ENCODE data around the gene TRIM31. TPM values are rescaled to one million over a fixed set of nuclear protein-coding genes. Genes with fewer than 3 reads are reported as not detected.

The TRIM31 gene
- under 1 TPM in 1 of 2 donors, not detected in 1; 0.26 TPM for total RNA-seq

GRCh38 chr6:30113003-30113759 is at the start of gene TRIM31:
Gene TRIM31 (minus strand): TSS chr6:30113090. CDS start chr6:30112805, 285 bp downstream.
- intact Hi-C loops (cut with DNase I) = no loop called here
- Histone ChIP-seq H3K9me3 (no peaks in the 10 kb centered on the region), H3K27me3 (no peaks in the 10 kb centered on the region), H3K27ac (no peak within 1 kb of the TSS), H3K36me3 (replicated peaks in 1 of 2; ENCODE audit: insufficient read depth in 1 of 2, low read depth in 2 of 2) (no peaks in the 10 kb centered on the region), H3K4me1 (no peaks in the 10 kb centered on the region), H3K4me3 (no peak within 1 kb of the TSS)
- DNase-seq (no peak), ATAC-seq (no peak)
- TF ChIP-seq POLR2A (IDR thresholded peaks at IDR 0.05) = no peak
- TF ChIP-seq, protein P1, sequence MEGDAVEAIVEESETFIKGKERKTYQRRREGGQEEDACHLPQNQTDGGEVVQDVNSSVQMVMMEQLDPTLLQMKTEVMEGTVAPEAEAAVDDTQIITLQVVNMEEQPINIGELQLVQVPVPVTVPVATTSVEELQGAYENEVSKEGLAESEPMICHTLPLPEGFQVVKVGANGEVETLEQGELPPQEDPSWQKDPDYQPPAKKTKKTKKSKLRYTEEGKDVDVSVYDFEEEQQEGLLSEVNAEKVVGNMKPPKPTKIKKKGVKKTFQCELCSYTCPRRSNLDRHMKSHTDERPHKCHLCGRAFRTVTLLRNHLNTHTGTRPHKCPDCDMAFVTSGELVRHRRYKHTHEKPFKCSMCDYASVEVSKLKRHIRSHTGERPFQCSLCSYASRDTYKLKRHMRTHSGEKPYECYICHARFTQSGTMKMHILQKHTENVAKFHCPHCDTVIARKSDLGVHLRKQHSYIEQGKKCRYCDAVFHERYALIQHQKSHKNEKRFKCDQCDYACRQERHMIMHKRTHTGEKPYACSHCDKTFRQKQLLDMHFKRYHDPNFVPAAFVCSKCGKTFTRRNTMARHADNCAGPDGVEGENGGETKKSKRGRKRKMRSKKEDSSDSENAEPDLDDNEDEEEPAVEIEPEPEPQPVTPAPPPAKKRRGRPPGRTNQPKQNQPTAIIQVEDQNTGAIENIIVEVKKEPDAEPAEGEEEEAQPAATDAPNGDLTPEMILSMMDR (IDR thresholded peaks at IDR 0.05) = no peak
- 44 to 49% methylated on average over 3 of the region's 3 CpGs for WGBS, 2 donors

DNA sequence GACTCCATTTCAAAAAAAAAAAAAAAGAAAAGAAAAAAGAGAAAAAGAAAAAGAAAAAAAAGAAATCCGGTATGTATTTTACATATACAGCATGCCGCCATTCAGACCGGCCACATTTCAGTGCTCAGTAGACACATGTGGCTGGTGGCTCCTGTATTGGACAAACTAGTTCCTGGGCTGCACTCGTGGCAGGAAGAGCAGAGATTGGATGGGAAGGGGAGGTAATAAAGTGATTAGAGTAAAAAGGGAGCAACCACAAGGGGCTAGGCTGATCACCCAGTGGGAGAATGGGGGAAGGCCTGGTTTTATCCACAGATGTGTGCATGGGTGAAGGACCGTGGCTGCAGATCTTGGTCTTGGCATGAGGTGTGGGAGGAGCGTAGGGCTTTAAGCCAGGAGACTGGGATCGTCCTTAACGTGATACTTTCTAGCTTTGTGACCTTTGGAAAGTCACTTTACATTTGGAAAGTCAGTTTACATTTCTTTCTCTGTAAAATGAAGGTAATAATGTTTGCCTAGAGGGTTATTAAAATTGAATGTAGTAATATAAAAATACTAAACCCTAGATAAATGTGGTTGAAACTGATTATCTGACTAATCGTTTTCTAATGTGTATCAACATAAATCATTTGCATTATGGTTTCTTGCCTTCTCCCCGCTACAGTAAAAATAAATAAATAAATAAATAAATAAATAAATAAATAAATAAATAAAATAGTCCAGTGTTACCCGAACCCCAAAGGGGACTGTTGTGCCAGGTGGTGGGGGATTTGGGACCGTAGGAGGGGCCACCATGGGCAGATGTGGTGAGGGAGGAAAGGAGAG is 49.6 kb upstream of the TRIM31 start:
- Histone ChIP-seq H3K4me1 (no peaks in the 10 kb centered on the region), H3K27ac (no peak overlapping the region), H3K27me3 (no peaks in the 10 kb centered on the region), H3K36me3 (replicated peaks in 1 of 2; ENCODE audit: insufficient read depth in 1 of 2, low read depth in 2 of 2) (no peaks in the 10 kb centered on the region), H3K9me3 (no peaks in the 10 kb centered on the region), H3K4me3 (no peak overlapping the region)
- intact Hi-C loops (cut with DNase I) = no loop called here
- ATAC-seq (no peak), DNase-seq (no peak)
- TF ChIP-seq, protein P1 (IDR thresholded peaks at IDR 0.05) = no peak
- TF ChIP-seq POLR2A (IDR thresholded peaks at IDR 0.05) = no peak
- 66 to 70% methylated on average over 12 of the region's 12 CpGs for WGBS, 2 donors

DNA sequence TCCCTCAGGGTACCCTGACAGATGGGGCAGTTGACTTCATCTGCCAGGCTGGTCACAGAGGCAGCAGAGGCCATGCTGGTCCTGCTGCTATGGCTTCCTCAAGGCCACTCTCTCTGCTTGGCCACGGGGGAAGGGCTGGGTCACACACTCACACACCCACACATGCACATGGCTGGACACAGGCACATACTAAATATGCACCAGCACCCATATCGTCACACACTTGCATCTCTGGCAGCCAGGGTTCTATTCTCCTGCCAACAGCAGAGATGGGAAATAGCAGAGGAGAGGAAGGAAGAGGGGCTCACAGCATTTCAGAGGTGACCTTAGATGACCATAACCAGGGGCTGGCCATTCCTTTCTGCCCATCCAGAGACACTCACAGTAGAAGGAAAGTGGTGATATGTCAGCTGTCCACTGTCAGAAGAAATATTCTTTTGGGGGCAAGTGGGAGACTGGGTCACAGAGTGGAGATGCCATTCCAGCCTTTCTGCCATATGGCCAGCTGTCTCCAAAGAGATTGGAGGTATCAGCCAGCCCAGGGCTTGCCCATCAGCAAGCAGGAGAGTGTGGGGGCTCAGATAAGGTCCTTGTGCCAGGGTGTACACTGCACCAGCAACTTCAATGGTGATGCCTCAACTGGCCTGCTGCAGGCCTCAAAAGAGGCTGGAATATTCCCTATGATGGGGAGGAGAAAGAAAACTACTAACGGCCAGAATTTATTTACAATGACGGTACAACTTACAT is 48.1 kb upstream of the TRIM31 start, which contains the start of gene TRIM10:
TSS of gene TRIM10 (minus strand) at position 427 of the 747 bp plus-strand sequence. CDS start at position 74, 353 bp downstream.
- H3K4me1 ChIP-seq = no peaks in the 10 kb centered on the region
- H3K27ac ChIP-seq = no peak within 1 kb of the TSS
- H3K9me3 ChIP-seq = no peaks in the 10 kb centered on the region
- H3K4me3 ChIP-seq = no peak within 1 kb of the TSS
- no peak for ATAC-seq
- no peaks in the 10 kb centered on the region for H3K27me3 ChIP-seq
- 82 to 85% methylated on average over 2 to 4 of the region's 4 CpGs for WGBS, 2 donors
- no peaks in the 10 kb centered on the region for H3K36me3 ChIP-seq (replicated peaks in 1 of 2; ENCODE audit: insufficient read depth in 1 of 2, low read depth in 2 of 2)
- DNase-seq = no peak
- TF ChIP-seq, protein P1 (IDR thresholded peaks at IDR 0.05) = no peak
- TF ChIP-seq POLR2A (IDR thresholded peaks at IDR 0.05) = no peak
- intact Hi-C loops (cut with DNase I) = no loop called here

DNA sequence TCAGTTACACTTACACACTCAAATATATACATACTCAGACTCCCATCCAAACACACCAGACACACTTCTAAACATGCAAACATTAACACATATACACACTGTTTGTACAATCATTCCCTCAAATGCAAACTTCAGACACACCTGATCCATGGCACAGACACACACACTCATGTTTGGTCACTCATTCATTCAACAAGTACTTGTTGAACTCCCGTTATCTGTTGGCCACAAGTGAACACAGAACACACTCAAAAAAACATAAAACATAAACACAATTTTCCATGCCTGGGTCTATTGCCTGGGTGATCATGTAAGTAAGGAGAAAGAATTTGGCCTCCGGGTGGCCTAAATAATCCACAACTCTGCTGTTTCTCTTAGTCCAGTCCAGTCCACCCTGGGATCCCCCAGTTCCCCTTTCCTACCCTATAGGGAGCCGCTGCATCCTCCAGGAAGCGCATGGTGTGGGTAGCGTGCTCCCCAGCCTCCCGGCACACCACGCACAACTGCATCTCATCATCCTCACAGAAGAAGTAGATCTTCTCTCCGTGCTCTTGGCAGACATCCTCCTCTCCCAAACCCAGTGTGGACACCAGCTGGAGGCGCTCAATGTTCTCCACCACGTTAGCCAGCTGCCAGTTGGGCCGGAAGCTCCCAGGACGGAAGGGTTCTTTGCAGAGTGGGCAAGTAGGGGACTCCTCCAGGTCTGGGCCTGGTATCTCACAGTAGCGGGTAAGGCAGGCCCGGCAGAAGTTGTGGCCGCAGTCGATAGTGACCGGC is 47.3 kb upstream of the TRIM31 start:
- no peaks in the 10 kb centered on the region for H3K36me3 ChIP-seq (replicated peaks in 1 of 2; ENCODE audit: insufficient read depth in 1 of 2, low read depth in 2 of 2)
- no peaks in the 10 kb centered on the region for H3K9me3 ChIP-seq
- intact Hi-C loops (cut with DNase I) = no loop called here
- no peaks in the 10 kb centered on the region for H3K27me3 ChIP-seq
- DNase-seq = no peak
- peaks cover 6% of the 10 kb centered on the region for H3K4me1 ChIP-seq
- H3K4me3 ChIP-seq = no peak overlapping the region
- ATAC-seq = no peak
- WGBS, 2 donors = 89 to 92% methylated on average over 8 to 17 of the region's 17 CpGs
- TF ChIP-seq, protein P1 (IDR thresholded peaks at IDR 0.05) = no peak
- no peak for TF ChIP-seq POLR2A (IDR thresholded peaks at IDR 0.05)
- H3K27ac ChIP-seq = no peak overlapping the region

Data from body of pancreas (tissue), 4 donors.